Osteoblast (primary cell): ENCODE results near the gene LRBA. TPM values are rescaled to one million over a fixed set of nuclear protein-coding genes. Genes with fewer than 3 reads are reported as not detected.
A peak's percentile ranks its signal among the peaks of the same experiment; 100 is the strongest.

Experiments used
- DNase-seq: peaks from one replicate; pipeline ENCODE4 v3.0.0; 2011; ENCODE audit warnings: low spot score, mixed read lengths; ENCODE audit not compliant: insufficient read length; ENCODE audit errors: missing footprints
- H2AFZ ChIP-seq: 2 replicates; pipeline ENCODE4 v1.6.0; 2011; ENCODE audit warnings: mild to moderate bottlenecking, low read length
- H3K27ac ChIP-seq: 2 replicates; pipeline ENCODE4 v1.5.1; 2011; ENCODE audit warnings: mild to moderate bottlenecking, low read depth, low read length, moderate library complexity
- H3K27me3 ChIP-seq: 2 replicates; pipeline ENCODE4 v1.6.0; 2012; ENCODE audit warnings: mild to moderate bottlenecking, control low read depth, inconsistent platforms, low read length, moderate library complexity; ENCODE audit not compliant: insufficient read depth
- H3K36me3 ChIP-seq: 2 replicates; pipeline ENCODE4 v1.5.1; 2011; ENCODE audit warnings: mild to moderate bottlenecking, low read length, control low read depth, moderate library complexity; ENCODE audit not compliant: insufficient read depth
- H3K4me1 ChIP-seq: 2 replicates; pipeline ENCODE4 v1.5.1; 2011; ENCODE audit warnings: mild to moderate bottlenecking, low read length, control low read depth, moderate library complexity; ENCODE audit not compliant: insufficient read depth
- H3K4me2 ChIP-seq: 2 replicates; pipeline ENCODE4 v1.6.0; 2011; ENCODE audit warnings: mild to moderate bottlenecking, low read length; ENCODE audit not compliant: insufficient read depth
- H3K4me3 ChIP-seq: fragments of 200-600 bp; sonication (generic); 3 replicates; pipeline ENCODE4 v1.5.1; 2012; ENCODE audit warnings: mild to moderate bottlenecking, low read length, inconsistent platforms; ENCODE audit not compliant: insufficient read depth
- H3K79me2 ChIP-seq: 2 replicates; pipeline ENCODE4 v1.6.0; 2012; ENCODE audit warnings: mild to moderate bottlenecking, low read length, control low read depth, inconsistent platforms; ENCODE audit not compliant: insufficient read depth
- H3K9me3 ChIP-seq: 2 replicates; pipeline ENCODE4 v1.5.1; 2011; ENCODE audit warnings: low read depth, low read length, control low read depth
- H4K20me1 ChIP-seq: 2 replicates; pipeline ENCODE4 v1.6.0; 2012; ENCODE audit warnings: mild to moderate bottlenecking, low read length, control low read depth; ENCODE audit not compliant: insufficient read depth
- CTCF ChIP-seq: IDR thresholded peaks from 2 replicates; pipeline ENCODE4 v1.5.1; 2011; ENCODE audit warnings: mild to moderate bottlenecking, low read depth, low read length, moderate library complexity; ENCODE audit errors: extremely low read depth
- total RNA-seq: library from RNA; depleted of rRNA; stranded (reverse); fragments of >200 nt; gene quantifications from 2 replicates; pipeline ENCODE4 v1.2.3, GENCODE V29; 2012

The LRBA gene
- total RNA-seq, 1 donor = 67.3 TPM

- TF ChIP-seq CTCF = no peak
- Histone ChIP-seq H3K4me1 (peaks cover 8% of the 10 kb centered on the region), H3K4me2 (no peak overlapping the region), H3K79me2 (no peaks in the 10 kb centered on the region), H3K9me3 (no peaks in the 10 kb centered on the region), H4K20me1 (no peaks in the 10 kb centered on the region), H3K27me3 (no peaks in the 10 kb centered on the region), H3K36me3 (no peaks in the 10 kb centered on the region), H2AFZ (no peak overlapping the region), H3K4me3 (no peak overlapping the region), H3K27ac (no peak overlapping the region)
- DNase-seq = no peak
These were observed 669.8 kb downstream of the LRBA start for GRCh38 chr4:150345207-150345744.

GRCh38 chr4:150343796-150344195 lies 671.3 kb downstream of the LRBA start:
- Histone ChIP-seq H3K9me3 (no peaks in the 10 kb centered on the region), H3K27me3 (no peaks in the 10 kb centered on the region), H3K4me1 (peaks cover 8% of the 10 kb centered on the region), H3K27ac (no peak overlapping the region), H4K20me1 (no peaks in the 10 kb centered on the region), H3K79me2 (no peaks in the 10 kb centered on the region), H3K4me3 (no peak overlapping the region), H2AFZ (no peak overlapping the region), H3K36me3 (no peaks in the 10 kb centered on the region), H3K4me2 (no peak overlapping the region)
- DNase-seq = no peak
- no peak for TF ChIP-seq CTCF

DNA sequence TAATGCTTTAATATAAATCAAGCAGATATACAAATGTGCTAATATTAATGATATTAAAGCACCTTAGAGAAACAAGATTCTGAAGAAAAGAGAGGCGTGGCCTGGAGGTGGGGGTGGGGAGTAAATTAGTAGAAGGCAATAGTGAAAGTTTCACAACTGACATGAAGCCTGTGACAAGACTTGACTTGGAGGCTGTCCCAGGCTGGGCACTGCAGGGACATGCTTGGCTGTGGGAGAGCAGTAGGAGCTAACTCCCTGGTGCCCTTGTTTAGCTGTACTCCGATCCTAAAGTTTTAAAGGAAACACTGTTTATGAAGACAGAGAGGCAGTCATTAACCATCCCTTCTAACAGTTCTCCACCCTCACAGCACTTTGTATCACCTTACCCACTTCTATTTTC lies 672.1 kb downstream of the LRBA start:
- no peak overlapping the region for H3K4me2 ChIP-seq
- no peak overlapping the region for H2AFZ ChIP-seq
- DNase-seq = no peak
- no peaks in the 10 kb centered on the region for H3K9me3 ChIP-seq
- H3K27ac ChIP-seq = no peak overlapping the region
- H3K27me3 ChIP-seq = no peaks in the 10 kb centered on the region
- no peaks in the 10 kb centered on the region for H3K36me3 ChIP-seq
- H3K79me2 ChIP-seq = no peaks in the 10 kb centered on the region
- H3K4me1 ChIP-seq = peaks cover 9% of the 10 kb centered on the region
- TF ChIP-seq CTCF = no peak
- H3K4me3 ChIP-seq = no peak overlapping the region
- no peaks in the 10 kb centered on the region for H4K20me1 ChIP-seq

DNA sequence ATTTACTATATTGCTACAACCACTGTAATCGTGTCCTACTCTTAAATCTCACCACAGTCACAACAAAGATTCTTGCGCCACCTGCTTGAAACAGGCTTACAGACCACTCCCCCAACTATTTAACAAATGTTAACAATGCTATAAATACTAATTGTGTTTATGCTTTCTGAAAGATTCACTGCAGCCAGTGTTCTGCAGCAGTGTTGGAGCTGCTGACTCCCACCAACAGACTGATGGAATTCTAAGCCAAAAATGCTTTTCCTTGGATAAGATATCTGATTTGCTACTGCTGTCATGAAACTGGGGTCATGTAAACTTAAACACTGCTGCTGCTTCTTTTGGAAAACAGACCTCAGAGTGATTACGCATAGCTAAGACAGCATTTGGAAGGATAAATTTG lies 677.4 kb downstream of the LRBA start:
- DNase-seq = no peak
- peak overlapping the region; percentile 26 for H3K4me2 ChIP-seq

More for the DNA sequence above, 677.4 kb downstream of the LRBA start:
- Histone ChIP-seq H2AFZ (no peak overlapping the region), H3K79me2 (no peaks in the 10 kb centered on the region), H3K27ac (no peak overlapping the region), H3K4me1 (peaks cover 9% of the 10 kb centered on the region), H3K4me3 (no peak overlapping the region), H4K20me1 (no peaks in the 10 kb centered on the region), H3K9me3 (no peaks in the 10 kb centered on the region), H3K36me3 (no peaks in the 10 kb centered on the region), H3K27me3 (no peaks in the 10 kb centered on the region)
- no peak for TF ChIP-seq CTCF
